GM10266 (cell line): ENCODE measurements around the gene KRT7.

Experiments
- DNase-seq: peaks from one replicate; pipeline ENCODE4 v3.0.0; 2012; ENCODE audit errors: extremely low spot score
- TF ChIP-seq, protein P1 (sequence below): IDR thresholded peaks from 2 replicates; pipeline ENCODE4 v1.5.1; 2012; ENCODE audit warnings: mild to moderate bottlenecking, low read depth; ENCODE audit not compliant: control insufficient read depth, insufficient read depth; ENCODE audit errors: missing control alignments

The KRT7 gene

DNA sequence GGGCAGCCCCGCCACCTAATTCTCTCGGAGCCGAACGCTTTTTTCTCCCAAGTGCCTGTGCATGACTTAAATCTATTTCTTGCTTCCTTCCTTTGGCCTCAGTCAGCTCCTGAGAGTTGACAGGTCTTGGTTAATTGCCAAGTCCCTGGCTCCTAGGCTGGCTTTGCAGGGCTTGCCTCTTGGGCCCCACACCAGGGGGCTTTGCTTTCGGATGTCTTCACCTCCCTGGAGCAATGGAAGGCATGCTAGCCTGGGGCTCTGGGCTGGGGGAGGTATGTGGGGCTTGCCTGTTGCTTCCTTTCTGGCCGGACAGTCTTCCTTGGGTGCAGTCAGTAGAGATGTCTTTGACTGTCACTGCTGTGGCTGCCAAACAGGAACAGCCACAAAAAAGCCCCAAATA lies 39.1 kb upstream of the KRT7 start:
- DNase-seq: no peak
- TF ChIP-seq, protein P1, sequence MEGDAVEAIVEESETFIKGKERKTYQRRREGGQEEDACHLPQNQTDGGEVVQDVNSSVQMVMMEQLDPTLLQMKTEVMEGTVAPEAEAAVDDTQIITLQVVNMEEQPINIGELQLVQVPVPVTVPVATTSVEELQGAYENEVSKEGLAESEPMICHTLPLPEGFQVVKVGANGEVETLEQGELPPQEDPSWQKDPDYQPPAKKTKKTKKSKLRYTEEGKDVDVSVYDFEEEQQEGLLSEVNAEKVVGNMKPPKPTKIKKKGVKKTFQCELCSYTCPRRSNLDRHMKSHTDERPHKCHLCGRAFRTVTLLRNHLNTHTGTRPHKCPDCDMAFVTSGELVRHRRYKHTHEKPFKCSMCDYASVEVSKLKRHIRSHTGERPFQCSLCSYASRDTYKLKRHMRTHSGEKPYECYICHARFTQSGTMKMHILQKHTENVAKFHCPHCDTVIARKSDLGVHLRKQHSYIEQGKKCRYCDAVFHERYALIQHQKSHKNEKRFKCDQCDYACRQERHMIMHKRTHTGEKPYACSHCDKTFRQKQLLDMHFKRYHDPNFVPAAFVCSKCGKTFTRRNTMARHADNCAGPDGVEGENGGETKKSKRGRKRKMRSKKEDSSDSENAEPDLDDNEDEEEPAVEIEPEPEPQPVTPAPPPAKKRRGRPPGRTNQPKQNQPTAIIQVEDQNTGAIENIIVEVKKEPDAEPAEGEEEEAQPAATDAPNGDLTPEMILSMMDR: no peak

DNA sequence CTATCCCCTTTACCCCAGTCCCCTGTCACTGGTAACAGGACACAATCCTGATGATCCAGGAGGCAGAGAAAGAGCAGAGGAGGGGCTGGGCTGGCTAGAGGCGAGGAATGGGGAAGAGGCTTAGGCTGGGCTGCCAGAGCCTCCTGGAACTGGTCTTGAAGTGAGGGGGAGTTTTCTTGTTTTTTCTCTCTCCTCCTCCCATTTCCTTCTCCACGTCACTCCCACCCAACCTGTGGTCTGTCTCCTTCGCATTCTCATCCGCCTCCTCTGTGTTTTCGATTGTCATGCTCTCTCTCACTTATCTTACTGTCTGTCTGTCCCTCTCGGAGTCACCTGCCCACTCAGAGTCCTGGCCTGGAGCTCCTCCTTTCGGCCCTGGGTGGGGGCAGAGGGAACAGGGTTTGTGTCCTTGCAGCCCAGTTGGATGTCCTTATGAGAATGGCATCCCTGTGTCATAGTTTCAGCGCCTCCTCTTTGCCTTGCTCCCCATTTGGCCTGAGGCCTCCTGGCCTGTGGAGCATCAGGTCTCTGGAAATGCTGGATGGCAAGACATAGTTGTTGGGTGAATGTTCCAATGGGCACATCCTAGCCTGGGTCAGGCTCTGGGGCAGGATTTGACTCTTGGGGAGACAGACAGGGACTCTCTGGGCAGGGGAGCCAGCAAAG lies 37.8 kb upstream of the KRT7 start:
- DNase-seq: no peak
- TF ChIP-seq, protein P1: no peak

DNA sequence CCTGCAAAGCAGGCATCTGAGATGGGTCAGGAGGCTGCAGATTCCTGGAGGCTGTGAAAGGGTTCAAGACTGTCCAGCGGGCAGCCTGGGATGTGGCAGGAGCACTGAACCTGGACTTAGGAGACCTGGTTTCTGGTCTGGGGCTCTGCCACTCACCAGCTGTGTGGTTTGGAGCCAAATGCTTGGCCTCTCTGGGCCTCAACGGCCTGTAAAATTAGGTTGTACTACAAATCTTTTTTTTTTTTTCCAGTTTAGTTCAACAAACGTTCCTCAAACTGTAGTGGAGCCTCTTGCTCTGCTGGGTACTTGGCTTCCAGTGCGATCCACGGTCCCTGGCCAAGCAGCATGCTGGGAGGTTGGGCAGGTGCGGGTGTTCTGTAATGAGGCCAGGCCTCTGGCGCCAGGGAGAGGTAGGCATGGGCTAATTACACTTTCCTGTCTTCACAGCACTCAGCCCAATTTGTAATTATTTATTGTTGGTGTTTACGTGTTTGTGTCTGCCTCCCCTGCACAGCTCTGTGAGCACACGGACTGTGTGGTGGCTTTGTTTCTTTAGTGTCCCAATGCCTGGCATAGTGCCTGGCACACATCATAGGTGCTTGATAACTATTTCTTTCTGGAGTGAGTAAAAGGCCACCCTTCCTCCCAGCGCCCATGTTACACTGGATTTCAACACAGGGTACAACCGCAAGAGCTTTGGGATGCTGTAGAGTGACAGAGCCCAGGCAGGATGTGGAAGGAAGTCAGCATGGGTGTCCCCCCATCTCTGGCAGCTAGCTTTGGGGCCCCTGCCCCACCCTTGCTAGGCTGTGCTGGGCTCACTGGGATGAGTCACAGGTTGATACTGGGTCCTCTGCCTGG lies 35.4 kb upstream of the KRT7 start:
- DNase-seq: no peak
- TF ChIP-seq, protein P1: no peak

DNA sequence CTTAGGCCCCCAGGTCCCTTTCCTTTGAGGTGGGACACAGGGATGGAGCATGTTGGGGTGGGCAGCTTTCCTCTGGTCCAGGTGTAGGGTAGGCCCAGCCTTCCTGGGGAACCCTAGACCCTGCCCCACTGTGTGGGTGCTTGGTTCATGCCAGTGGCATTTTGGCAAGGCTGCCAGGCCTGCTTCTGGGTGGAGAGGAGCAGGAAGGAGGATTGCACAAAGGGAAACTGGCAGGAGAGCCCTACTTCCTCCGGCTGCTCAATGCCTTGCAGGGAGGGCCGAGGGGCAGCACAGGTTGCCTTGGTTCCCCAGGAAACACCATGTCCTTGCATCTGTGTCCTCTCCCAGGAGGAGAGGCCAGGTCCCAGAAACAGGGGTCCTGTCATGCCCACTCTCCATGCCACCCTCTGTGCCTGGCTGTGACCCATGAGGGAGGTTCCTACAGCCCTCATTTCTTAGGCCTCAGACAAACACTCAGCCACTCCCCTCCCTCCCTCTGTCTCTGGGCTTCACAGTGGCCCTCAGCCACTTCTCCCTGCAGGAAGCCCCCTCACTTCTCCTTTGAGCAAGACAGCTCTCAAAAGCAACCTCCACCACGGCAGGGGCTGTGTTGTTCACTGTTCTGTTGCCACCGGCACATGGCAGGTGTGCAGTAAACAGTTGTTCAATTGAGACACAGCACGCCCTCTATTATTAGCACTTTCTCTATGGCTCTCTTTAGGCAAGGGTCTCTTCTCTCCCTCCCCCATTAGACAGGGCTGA lies 34.4 kb upstream of the KRT7 start:
- TF ChIP-seq, protein P1: no peak
- DNase-seq: no peak

DNA sequence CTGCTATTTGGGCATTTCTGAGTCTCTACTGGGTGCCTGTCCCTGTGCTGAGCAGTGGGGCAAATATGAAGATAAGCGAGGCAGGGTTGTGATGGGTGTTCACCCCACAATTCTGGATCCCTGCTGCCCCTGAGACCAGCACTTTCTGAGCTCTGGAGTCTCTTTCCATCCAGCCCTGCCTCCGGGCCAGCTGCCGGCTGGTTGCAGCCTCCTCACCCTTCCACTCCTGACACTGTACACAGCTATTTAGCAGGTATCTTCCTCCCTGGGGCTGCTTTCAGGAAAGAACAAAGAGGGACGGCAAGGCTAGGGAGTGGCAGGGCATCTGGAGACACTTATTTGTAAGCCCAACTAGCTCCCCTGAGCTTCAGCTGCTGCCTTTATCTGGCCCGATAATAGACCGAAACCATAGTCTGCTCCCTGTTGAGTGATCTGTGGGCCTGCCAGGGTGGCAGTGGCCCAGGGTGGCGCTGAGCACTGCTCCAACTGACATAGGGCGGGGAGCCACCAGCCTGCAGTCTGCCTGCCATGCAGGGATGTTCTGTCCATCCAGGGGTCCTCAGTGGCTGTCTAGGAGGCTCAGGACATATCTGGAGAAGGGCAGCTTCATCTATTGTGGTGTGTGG lies 33.6 kb upstream of the KRT7 start:
- TF ChIP-seq, protein P1: no peak
- no peak for DNase-seq

DNA sequence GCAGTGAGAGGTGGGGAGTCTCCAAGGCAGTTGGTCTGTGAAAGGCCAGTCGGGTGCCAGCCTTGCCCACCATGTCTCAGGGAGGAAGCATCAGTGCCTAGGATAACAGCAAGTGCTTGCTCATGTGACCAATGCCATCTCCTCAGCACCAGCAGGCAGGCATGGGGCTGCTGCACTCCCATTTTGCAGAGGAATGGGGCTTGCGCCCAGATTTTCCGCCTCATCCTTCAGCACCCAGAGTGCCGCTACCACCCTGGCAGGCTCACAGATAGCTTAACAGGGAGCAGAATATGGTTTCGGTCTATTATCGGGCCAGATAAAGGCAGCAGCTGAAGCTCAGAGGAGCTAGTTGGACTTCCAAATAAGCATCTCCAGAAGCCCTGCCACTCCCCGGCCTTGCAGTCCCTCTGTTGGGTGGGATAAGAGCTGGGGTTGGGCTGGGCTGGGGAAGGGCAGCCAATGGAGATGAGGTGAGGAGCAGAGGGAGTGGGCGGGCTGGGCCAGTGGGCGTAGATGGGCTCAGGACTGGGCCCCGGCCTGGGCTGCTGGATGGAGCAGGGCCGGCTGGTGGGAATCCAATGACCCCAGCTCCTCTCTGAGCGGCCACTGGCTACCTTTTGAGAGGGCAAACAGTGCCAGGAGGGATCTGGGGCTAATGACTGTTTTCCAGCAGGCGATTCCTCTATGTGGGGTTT lies 32.8 kb upstream of the KRT7 start:
- no peak for DNase-seq

More for the DNA sequence above, 32.8 kb upstream of the KRT7 start:
- TF ChIP-seq, protein P1: no peak
